LNCAP (cell line): ENCODE measurements around the gene ZNF774.

Source experiments
- TF ChIP-seq, protein P1 (sequence below): fragments of 450-650 bp; IDR thresholded peaks from 2 replicates; pipeline ENCODE4 v1.5.1; 2017; ENCODE audit warnings: mild to moderate bottlenecking

The ZNF774 gene

DNA sequence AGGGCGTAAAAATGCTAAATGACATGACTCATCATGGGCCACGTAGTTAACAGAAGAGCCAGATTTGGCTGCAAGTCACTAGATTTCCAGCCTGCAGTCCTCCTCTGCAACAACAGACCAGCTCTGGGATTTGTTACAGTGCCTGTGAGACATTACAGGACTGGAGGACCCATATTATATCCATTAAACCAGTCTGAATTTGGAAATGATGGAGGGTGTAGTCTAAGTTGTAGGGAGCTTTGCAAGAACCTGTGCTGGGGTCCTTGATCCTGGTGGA is 10.8 kb downstream of the ZNF774 start:
- TF ChIP-seq, protein P1, sequence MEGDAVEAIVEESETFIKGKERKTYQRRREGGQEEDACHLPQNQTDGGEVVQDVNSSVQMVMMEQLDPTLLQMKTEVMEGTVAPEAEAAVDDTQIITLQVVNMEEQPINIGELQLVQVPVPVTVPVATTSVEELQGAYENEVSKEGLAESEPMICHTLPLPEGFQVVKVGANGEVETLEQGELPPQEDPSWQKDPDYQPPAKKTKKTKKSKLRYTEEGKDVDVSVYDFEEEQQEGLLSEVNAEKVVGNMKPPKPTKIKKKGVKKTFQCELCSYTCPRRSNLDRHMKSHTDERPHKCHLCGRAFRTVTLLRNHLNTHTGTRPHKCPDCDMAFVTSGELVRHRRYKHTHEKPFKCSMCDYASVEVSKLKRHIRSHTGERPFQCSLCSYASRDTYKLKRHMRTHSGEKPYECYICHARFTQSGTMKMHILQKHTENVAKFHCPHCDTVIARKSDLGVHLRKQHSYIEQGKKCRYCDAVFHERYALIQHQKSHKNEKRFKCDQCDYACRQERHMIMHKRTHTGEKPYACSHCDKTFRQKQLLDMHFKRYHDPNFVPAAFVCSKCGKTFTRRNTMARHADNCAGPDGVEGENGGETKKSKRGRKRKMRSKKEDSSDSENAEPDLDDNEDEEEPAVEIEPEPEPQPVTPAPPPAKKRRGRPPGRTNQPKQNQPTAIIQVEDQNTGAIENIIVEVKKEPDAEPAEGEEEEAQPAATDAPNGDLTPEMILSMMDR, result no peak

DNA sequence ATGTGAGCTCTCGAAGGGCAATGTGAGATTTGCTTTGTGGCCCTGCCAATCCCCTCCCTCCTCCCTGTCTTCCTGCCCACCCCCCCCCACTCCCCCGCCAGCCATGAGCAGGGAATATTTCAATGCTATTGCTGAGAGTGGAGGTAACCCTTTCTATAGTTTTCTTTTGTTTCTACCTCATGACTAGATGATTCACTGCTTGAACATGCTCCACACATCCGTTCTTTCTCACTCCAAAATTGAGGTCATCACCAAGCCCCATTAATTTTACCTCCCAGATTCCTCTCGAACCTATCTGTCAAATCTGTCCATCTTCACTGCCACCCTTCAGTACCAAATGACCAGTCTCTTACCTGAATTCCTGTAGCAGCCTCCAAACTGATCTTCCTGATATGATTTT is 12.2 kb downstream of the ZNF774 start:
- TF ChIP-seq, protein P1, result no peak

DNA sequence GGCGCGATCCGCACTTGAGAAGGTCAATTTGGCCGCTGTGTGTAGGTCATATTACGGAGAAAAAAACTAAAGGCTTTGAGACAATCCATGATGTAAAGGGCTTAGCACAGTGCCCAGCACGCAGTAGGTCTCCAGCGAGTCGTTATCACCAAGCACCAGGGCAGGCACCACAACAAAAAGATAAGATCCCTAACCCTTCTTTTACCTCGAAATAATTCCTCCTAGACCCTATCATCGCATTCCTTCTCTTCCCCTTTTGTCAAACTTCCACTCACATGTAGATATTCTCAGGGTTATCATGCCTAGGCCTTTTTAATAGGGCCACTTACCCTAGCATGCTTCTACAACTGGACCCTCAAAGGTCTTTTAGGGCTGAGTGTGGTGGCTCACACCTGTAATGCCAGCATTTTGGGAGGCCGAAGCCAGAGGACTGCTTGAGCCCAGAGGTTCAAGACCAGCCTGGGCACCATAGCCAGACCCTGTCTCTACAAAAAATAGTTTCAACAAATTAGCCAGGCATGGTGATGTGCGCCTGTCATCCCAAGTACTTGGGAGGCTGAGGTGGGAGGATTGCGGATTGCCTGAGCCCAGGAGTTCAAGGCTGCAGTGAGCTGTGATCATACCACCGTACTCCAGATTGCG is 13.5 kb downstream of the ZNF774 start:
- TF ChIP-seq, protein P1, result no peak

DNA sequence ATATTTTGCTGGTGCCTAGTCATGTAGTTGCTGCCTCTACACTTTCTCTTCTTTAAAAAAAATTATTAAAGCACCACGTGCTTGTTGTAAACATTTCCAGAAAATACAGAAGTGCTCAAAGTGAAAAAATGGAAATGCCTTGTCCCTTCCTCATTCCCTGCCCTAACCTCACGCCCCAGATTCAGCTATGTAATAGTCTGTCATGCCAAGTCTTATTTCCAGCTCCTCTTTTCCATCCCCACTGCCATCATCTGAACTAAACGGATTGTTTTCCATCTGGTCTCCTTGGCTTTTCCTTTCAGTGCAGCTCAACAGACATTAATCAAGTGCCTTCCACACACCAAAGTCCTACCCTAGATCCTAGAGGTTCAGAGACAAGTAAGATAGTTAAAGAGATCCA is 15.5 kb downstream of the ZNF774 start:
- TF ChIP-seq, protein P1, result no peak

DNA sequence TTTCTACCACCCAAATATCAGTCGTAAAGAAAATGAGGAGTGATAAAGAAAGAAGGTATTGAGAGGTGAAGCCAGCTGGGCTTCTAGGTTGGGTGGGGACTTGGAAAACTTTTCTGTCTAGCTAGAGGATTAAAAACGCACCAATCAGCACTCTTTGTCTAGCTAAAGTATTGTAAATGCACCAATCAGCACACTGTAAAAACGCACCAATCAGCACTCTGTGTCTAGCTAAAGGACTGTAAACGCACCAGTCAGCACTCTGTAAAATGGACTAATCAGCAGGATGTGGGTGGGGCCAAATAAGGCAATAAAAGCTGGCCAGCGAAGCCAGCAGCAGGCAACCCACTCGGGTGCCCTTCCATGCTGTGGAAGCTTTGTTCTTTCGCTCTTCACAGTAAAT is 23.0 kb downstream of the ZNF774 start:
- TF ChIP-seq, protein P1, result no peak

DNA sequence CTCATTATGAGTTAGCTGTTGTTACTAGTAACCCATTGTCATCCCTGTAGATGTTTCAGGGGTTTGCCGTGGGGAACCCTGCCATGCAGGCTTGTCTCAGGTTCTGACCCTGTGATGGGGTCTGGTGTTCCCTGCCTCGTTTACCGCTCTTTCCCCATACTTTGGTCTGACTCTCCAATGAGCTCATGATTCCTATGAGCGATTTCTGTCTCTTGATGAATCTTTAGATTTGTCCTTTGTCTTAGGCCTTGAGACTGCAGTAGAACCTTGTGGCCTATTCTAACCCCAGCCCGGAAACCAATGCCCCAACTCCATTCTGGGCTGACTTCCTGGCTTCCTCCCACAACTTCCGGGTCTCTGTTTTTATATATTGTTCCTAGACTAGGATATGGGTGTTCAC is 24.7 kb downstream of the ZNF774 start:
- TF ChIP-seq, protein P1, result no peak

DNA sequence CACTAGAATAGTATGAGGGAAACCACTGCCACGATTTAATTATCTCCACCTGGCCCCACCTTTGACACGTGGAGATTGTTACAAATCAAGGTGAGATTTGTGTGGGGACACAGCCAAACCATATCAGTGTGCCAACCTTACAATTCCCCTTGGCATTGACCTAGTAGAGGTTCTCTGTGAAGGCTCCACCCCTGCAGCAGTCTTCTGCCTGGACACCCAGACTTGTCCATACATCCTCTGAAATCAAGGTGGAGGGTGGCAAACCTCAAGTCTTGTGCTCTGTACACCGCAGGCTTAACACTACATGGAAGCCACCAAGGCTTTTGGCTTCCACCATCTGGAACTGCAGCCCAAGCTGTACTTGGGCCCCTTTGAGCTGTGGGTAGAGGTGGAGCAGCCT is 27.2 kb downstream of the ZNF774 start:
- TF ChIP-seq, protein P1, result no peak

DNA sequence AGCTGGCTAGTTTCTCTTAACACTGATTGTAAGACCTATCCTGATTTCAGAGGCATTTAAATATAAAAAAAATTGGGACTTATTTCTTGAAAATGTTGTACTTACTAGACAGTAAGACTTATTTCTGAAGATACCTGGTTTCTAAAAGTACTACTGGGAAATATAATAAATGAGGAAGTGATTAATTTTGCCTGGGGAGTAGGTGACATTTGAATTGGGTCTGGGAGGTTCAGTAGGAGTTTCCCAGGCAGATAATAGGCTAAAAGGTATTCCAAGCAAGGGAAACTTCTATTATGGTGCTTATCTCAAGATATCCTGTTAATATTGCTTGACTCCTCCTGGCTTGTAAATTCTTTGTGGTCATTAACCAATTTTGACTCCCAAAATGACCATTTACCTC is 29.4 kb downstream of the ZNF774 start:
- TF ChIP-seq, protein P1, result no peak
